Right lobe of liver (tissue), 6 donors: ENCODE measurements around the gene CDH13. TPM values are rescaled to one million over a fixed set of nuclear protein-coding genes. Genes with fewer than 3 reads are reported as not detected.

Source experiments
- ATAC-seq, 4 donors: fragments of 200-7000 bp; cut with Tn5 transposase; one replicate each; pipeline ENCODE4 v1.9.1; 2020; ENCODE audit warnings: mild to moderate bottlenecking in 4 of 4, moderate library complexity in 4 of 4
- DNase-seq, 3 donors: peaks; one replicate each; pipeline ENCODE4 v3.0.0-alpha.2; 2020
- H3K27ac ChIP-seq, 3 donors: fragments of 200-600 bp; one replicate each; pipeline ENCODE4 v1.8.0; 2022
- H3K27me3 ChIP-seq, 2 donors: fragments of 200-600 bp; one replicate each; pipeline ENCODE4 v1.8.0; 2022
- H3K36me3 ChIP-seq, 4 donors: fragments of 200-600 bp; sonication (generic) in 1 of 4; one replicate each; pipeline versions ENCODE4 v1.5.1 to v1.8.0; 2017 to 2022; ENCODE audit warnings: control low read depth in 1 of 4
- H3K4me1 ChIP-seq, 4 donors: fragments of 200-600 bp; sonication (generic) in 1 of 4; one replicate each; pipeline versions ENCODE4 v1.5.1 to v1.8.0; 2017 to 2022; ENCODE audit warnings: control low read depth in 1 of 4
- H3K4me3 ChIP-seq, 3 donors: fragments of 200-600 bp; one replicate each; pipeline ENCODE4 v1.8.0; 2022
- H3K9me3 ChIP-seq, 4 donors: fragments of 200-600 bp; sonication (generic) in 1 of 4; one replicate each; pipeline versions ENCODE4 v1.5.1 to v1.8.0; 2017 to 2022; ENCODE audit warnings: control low read depth in 1 of 4
- CTCF ChIP-seq, 4 donors: fragments of 200-600 bp in 3 of 4; fragments of 450-650 bp in 1 of 4; IDR thresholded peaks; one replicate each; pipeline versions ENCODE4 v1.5.1 to v1.8.0; 2016 to 2022; ENCODE audit warnings: antibody characterized with exemption in 4 of 4, mild to moderate bottlenecking in 2 of 4
- POLR2A ChIP-seq: fragments of 450-650 bp; IDR thresholded peaks from one replicate; pipeline ENCODE4 v1.6.1; 2017; ENCODE audit warnings: antibody characterized with exemption, mild to moderate bottlenecking
- WGBS: methylation state at CpG from one replicate; pipeline ENCODE4 v1.1.6; 2018; ENCODE audit warnings: low coverage, low lambda C conversion rate; ENCODE audit not compliant: insufficient coverage; ENCODE audit errors: missing lambda C conversion rate; 5-methylcytosine and 5-hydroxymethylcytosine counted together
- intact Hi-C, 2 donors: fragments of 100-400 bp; cut with DNase I; formaldehyde crosslinking; loops; one replicate each; pipeline versions ENCODE4 v1.11.2 to v1.14.1; 2022
- total RNA-seq, 6 experiments: library from RNA; depleted of rRNA in 2 of 6; stranded (reverse); fragments of >200 nt in 2 of 6; fragmentation: NEBNext Ultra II Directional in 3 of 6; extraction: Animal tissue kit (Norgen Biotek cat#: 25700) in 3 of 6; gene quantifications; one replicate each; pipeline versions ENCODE4 v1.1.0 to v1.2.4, GENCODE V29; 2016 to 2023
- donor health status: DM: no; HTN: yes; CAD: no.
- donor health status: DM: no; HTN: no; CAD: no.
- donor health status: DM: no; HTN: no; CAD: no.
- donor health status: DM: no; HTN: yes; CAD: no.
- donor health status: DM: no; HTN: yes; CAD: no.

CDH13 gene
- total RNA-seq, 6 experiments from 2014 or later, result 0.13 to 4.6 (median 0.49) TPM

- ATAC-seq (peak in 2 of 4 donors; percentile 27 to 46), DNase-seq (no peak)
- no peak overlapping the region for H3K27ac ChIP-seq
- no peak overlapping the region for H3K4me3 ChIP-seq
- no peaks in the 10 kb centered on the region for H3K27me3 ChIP-seq
- no peaks in the 10 kb centered on the region for H3K9me3 ChIP-seq
- intact Hi-C loops, result no loop called here
- TF ChIP-seq POLR2A (no peak), CTCF (IDR thresholded peaks at IDR 0.05) (no peak)
- H3K4me1 ChIP-seq, result no peaks in the 10 kb centered on the region
- no peaks in the 10 kb centered on the region for H3K36me3 ChIP-seq
- WGBS, result 38% methylated on average over 6 of the region's 15 CpGs
Observed at GRCh38 chr16:83158320-83158957, 531.7 kb downstream of the CDH13 start.

- Histone ChIP-seq H3K27me3 (no peaks in the 10 kb centered on the region), H3K27ac (no peak overlapping the region), H3K9me3 (no peaks in the 10 kb centered on the region), H3K4me1 (no peaks in the 10 kb centered on the region), H3K36me3 (no peaks in the 10 kb centered on the region), H3K4me3 (no peak overlapping the region)
- WGBS, result 33% methylated on average over 2 of the region's 2 CpGs
- TF ChIP-seq CTCF (IDR thresholded peaks at IDR 0.05) (no peak), POLR2A (no peak)
- no peak for ATAC-seq
- DNase-seq, result no peak
- intact Hi-C loops, result no loop called here
Observed at GRCh38 chr16:83159049-83159448, 532.3 kb downstream of the CDH13 start.

- no peaks in the 10 kb centered on the region for H3K9me3 ChIP-seq
- no peaks in the 10 kb centered on the region for H3K36me3 ChIP-seq
- no peak overlapping the region for H3K27ac ChIP-seq
- H3K4me1 ChIP-seq, result no peaks in the 10 kb centered on the region
- 36% methylated on average over 6 of the region's 7 CpGs for WGBS
- no peak for ATAC-seq
- no peak for TF ChIP-seq CTCF (IDR thresholded peaks at IDR 0.05)
- TF ChIP-seq POLR2A, result no peak
- intact Hi-C loops, result no loop called here
- no peak overlapping the region for H3K4me3 ChIP-seq
- H3K27me3 ChIP-seq, result no peaks in the 10 kb centered on the region
- no peak for DNase-seq
Observed at GRCh38 chr16:83160287-83161020, 533.7 kb downstream of the CDH13 start.

GRCh38 chr16:83162791-83163190 lies 536.0 kb downstream of the CDH13 start:
- ATAC-seq, result no peak
- TF ChIP-seq POLR2A, result no peak
- no peak for TF ChIP-seq CTCF (IDR thresholded peaks at IDR 0.05)
- no peaks in the 10 kb centered on the region for H3K27me3 ChIP-seq

More at GRCh38 chr16:83162791-83163190, 536.0 kb downstream of the CDH13 start:
- Histone ChIP-seq H3K9me3 (no peaks in the 10 kb centered on the region), H3K36me3 (no peaks in the 10 kb centered on the region), H3K27ac (no peak overlapping the region), H3K4me3 (no peak overlapping the region), H3K4me1 (no peaks in the 10 kb centered on the region)
- intact Hi-C loops, result no loop called here
- DNase-seq, result no peak
- WGBS, result 6% methylated on average over 2 of the region's 2 CpGs
